HepG2 (cell line): ENCODE results near the gene ZSCAN21. TPM values are rescaled to one million over a fixed set of nuclear protein-coding genes. Genes with fewer than 3 reads are reported as not detected.
A peak's percentile ranks its signal among the peaks of the same experiment; 100 is the strongest.

Experiments
- DMAP1 ChIP-seq: IDR thresholded peaks from 2 replicates; pipeline ENCODE4 v1.6.1; 2016
- GFI1 ChIP-seq: sonication (generic); formaldehyde crosslinking; IDR thresholded peaks from 2 replicates; pipeline ENCODE4 v1.5.0; 2020; ENCODE audit warnings: missing genetic modification reagents, mild to moderate bottlenecking, borderline replicate concordance
- HDAC1 ChIP-seq: sonication (generic); formaldehyde crosslinking; IDR thresholded peaks from 2 replicates; pipeline ENCODE4 v1.5.1; 2020; ENCODE audit warnings: mild to moderate bottlenecking, missing genetic modification reagents
- HNF4G ChIP-seq, 2 experiments: sonication (generic) in 1 of 2; formaldehyde crosslinking in 1 of 2; IDR thresholded peaks; 2 replicates each; pipeline versions ENCODE4 v1.4.0 to v1.6.1; 2011 to 2020; ENCODE audit warnings: borderline replicate concordance in 2 of 2, low read depth in 2 of 2, mild to moderate bottlenecking in 2 of 2, low read length in 1 of 2, missing genetic modification reagents in 1 of 2, moderate library complexity in 1 of 2
- HOXA9 ChIP-seq: sonication (generic); formaldehyde crosslinking; IDR thresholded peaks from 2 replicates; pipeline ENCODE4 v1.8.1; 2022; ENCODE audit warnings: missing genetic modification reagents, mild to moderate bottlenecking, moderate library complexity, borderline replicate concordance
- ISL2 ChIP-seq: sonication (generic); formaldehyde crosslinking; IDR thresholded peaks from 2 replicates; pipeline ENCODE4 v1.5.0; 2020; ENCODE audit warnings: missing genetic modification reagents
- JDP2 ChIP-seq: sonication (generic); formaldehyde crosslinking; IDR thresholded peaks from 2 replicates; pipeline ENCODE4 v1.8.1; 2022; ENCODE audit warnings: missing genetic modification reagents, borderline replicate concordance
- MATR3 ChIP-seq: sonication (generic); formaldehyde crosslinking; IDR thresholded peaks from 2 replicates; pipeline ENCODE4 v1.4.0; 2020; ENCODE audit warnings: missing genetic modification reagents
- MYC ChIP-seq: sonication (generic); formaldehyde crosslinking; IDR thresholded peaks from 2 replicates; pipeline ENCODE4 v1.9.0; 2021; ENCODE audit warnings: missing genetic modification reagents, borderline replicate concordance
- POLR2AphosphoS5 ChIP-seq: IDR thresholded peaks from 2 replicates; pipeline ENCODE4 v1.6.1; 2012; ENCODE audit warnings: low read depth, low read length
- REXO4 ChIP-seq: sonication (generic); formaldehyde crosslinking; IDR thresholded peaks from 2 replicates; pipeline ENCODE4 v1.8.0; 2022; ENCODE audit warnings: missing genetic modification reagents, mild to moderate bottlenecking, borderline replicate concordance
- RFXANK ChIP-seq: IDR thresholded peaks from 2 replicates; pipeline ENCODE4 v1.6.1; 2016
- SMARCE1 ChIP-seq: fragments of 450-650 bp; IDR thresholded peaks from 2 replicates; pipeline ENCODE4 v1.6.1; 2017; ENCODE audit warnings: borderline replicate concordance
- SOX5 ChIP-seq: IDR thresholded peaks from 2 replicates; pipeline ENCODE4 v1.6.1; 2016; ENCODE audit warnings: borderline replicate concordance
- ZFP90 ChIP-seq: sonication (generic); formaldehyde crosslinking; IDR thresholded peaks from 2 replicates; pipeline ENCODE4 v1.8.0; 2022; ENCODE audit warnings: missing genetic modification reagents, mild to moderate bottlenecking, inconsistent platforms, borderline replicate concordance
- ZNF264 ChIP-seq: sonication (generic); formaldehyde crosslinking; IDR thresholded peaks from 2 replicates; pipeline ENCODE4 v1.4.0; 2020; ENCODE audit warnings: missing genetic modification reagents
- ZNF552 ChIP-seq: sonication (generic); formaldehyde crosslinking; IDR thresholded peaks from 2 replicates; pipeline ENCODE4 v1.9.0; 2022; ENCODE audit warnings: missing genetic modification reagents, mild to moderate bottlenecking, borderline replicate concordance
- ZNF761 ChIP-seq: sonication (generic); formaldehyde crosslinking; conservative IDR thresholded peaks from 2 replicates; pipeline ENCODE4 v1.4.0; 2020; ENCODE audit warnings: mild to moderate bottlenecking, missing genetic modification reagents
- ZNF780A ChIP-seq: sonication (generic); formaldehyde crosslinking; IDR thresholded peaks from 2 replicates; pipeline ENCODE4 v1.8.0; 2022; ENCODE audit warnings: mild to moderate bottlenecking, missing genetic modification reagents, moderate library complexity
- polyA plus RNA-seq, 8 experiments: library from polyadenylated mRNA; depleted of rRNA in 3 of 8; stranded (reverse) in 7 of 8; unstranded in 1 of 8; fragments of >200 nt; fragmentation: Illumina TruSeq in 4 of 8; extraction: Trizol in 4 of 8; gene quantifications; 2 replicates each; pipeline versions ENCODE4 v1.2.1 to v1.2.3, GENCODE V29; 2011 to 2016; ENCODE audit warnings: low read depth in 4 of 8, missing spikeins in 1 of 8, mixed read lengths in 1 of 8; ENCODE audit not compliant: insufficient read depth in 1 of 8
- total RNA-seq, 5 experiments: library from RNA; depleted of rRNA; stranded (reverse); fragments of >200 nt; fragmentation: Illumina TruSeq; extraction: Trizol; gene quantifications; 2 replicates each; pipeline ENCODE4 v1.2.3, GENCODE V29; 2016; ENCODE audit warnings: low read depth in 1 of 5
- TF ChIP-seq, protein P1 (sequence below): sonication (generic); formaldehyde crosslinking; IDR thresholded peaks from 2 replicates; pipeline ENCODE4 v1.5.0; 2020; ENCODE audit warnings: mild to moderate bottlenecking, missing genetic modification reagents
- TF ChIP-seq, protein P2 (sequence below): sonication (generic); formaldehyde crosslinking; IDR thresholded peaks from 2 replicates; pipeline ENCODE4 v1.4.0; 2020; ENCODE audit warnings: missing genetic modification reagents
- TF ChIP-seq, protein P3 (sequence below): sonication (generic); formaldehyde crosslinking; IDR thresholded peaks from 2 replicates; pipeline ENCODE4 v1.4.0; 2020; ENCODE audit warnings: missing genetic modification reagents

Gene ZSCAN21
- total and polyA plus RNA-seq, 2 of the 13 experiments (the other 11 are each of a cell fraction or from before 2014, with no cell fraction given) = 7.0 to 10.0 TPM

DNA sequence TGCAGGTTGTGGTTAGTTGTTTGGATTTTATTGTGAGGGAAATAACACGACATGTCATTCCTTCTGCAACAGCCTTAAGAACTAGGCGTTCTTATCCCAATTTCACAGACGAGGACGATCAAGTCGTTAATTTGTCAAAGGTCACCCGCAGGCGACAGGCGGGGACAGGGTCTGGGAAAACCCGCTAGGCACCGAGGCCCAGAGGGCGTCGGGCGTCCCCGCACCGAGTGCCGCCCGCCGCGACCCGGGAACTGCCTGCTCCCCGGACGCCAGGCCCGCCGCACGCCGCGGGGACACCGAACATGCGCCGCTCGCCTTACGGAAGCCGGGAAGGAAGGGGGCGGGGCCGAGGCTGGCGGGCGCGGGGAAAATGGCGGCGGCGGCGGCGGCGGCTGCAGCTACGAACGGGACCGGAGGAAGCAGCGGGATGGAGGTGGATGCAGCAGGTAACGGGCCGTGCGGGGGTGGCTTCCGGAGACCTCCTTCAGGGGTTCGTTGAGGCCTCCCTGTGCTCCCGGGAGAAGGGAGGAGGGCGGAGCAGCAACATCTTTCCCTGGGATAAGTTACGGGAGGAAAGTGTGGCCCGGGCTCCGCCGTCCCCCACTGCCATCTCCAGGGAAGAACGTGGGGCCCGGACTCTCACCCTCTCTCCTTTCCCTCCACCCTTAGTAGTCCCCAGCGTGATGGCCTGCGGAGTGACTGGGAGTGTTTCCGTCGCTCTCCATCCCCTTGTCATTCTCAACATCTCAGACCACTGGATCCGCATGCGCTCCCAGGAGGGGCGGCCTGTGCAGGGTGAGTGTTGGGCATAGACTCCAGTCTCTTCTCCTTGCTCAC, 39.3 kb downstream of the ZSCAN21 start, which contains the start of gene COPS6 (continued):
- TF ChIP-seq, protein P1, sequence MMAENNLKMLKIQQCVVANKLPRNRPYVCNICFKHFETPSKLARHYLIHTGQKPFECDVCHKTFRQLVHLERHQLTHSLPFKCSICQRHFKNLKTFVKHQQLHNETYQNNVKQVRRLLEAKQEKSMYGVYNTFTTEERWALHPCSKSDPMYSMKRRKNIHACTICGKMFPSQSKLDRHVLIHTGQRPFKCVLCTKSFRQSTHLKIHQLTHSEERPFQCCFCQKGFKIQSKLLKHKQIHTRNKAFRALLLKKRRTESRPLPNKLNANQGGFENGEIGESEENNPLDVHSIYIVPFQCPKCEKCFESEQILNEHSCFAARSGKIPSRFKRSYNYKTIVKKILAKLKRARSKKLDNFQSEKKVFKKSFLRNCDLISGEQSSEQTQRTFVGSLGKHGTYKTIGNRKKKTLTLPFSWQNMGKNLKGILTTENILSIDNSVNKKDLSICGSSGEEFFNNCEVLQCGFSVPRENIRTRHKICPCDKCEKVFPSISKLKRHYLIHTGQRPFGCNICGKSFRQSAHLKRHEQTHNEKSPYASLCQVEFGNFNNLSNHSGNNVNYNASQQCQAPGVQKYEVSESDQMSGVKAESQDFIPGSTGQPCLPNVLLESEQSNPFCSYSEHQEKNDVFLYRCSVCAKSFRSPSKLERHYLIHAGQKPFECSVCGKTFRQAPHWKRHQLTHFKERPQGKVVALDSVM (CRISPR knock-in tag) = no peak; the same call in 1 of the 2 replicates
- TF ChIP-seq DMAP1 (peak; percentile 79), HDAC1 (CRISPR knock-in tag) (peak; percentile 90), ZNF780A (CRISPR knock-in tag) (no peak; the same call in 1 of the 2 replicates), ZNF552 (CRISPR knock-in tag) (peak; percentile 80; the same call in 1 of the 2 replicates), ISL2 (CRISPR knock-in tag) (peak; percentile 57), GFI1 (peak; percentile 77; the same call in 1 of the 2 replicates), POLR2AphosphoS5 (peak; percentile 79), REXO4 (CRISPR knock-in tag) (peak; percentile 95), SMARCE1 (no peak), HOXA9 (CRISPR knock-in tag) (peak; percentile 89), JDP2 (CRISPR knock-in tag) (peak; percentile 60; the same call in 1 of the 2 replicates), ZNF264 (no peak), ZFP90 (CRISPR knock-in tag) (peak; percentile 69), SOX5 (CRISPR knock-in tag) (peak; percentile 41; the same call in 1 of the 2 replicates), ZNF761 (CRISPR knock-in tag) (peak; percentile 87), MYC (CRISPR knock-in tag) (peak; percentile 97), MATR3 (no peak), RFXANK (CRISPR knock-in tag) (0 out of 2 replicates have a peak, but pooled peaks have one; percentile 36), HNF4G (IDR thresholded peaks at IDR 0.05; ENCODE audit: borderline replicate concordance, low read depth, low read length) (no peak), HNF4G (CRISPR knock-in tag; IDR thresholded peaks at IDR 0.05; ENCODE audit: borderline replicate concordance, low read depth) (peak; percentile 24; the same call in 1 of the 2 replicates)
- TF ChIP-seq, protein P2, sequence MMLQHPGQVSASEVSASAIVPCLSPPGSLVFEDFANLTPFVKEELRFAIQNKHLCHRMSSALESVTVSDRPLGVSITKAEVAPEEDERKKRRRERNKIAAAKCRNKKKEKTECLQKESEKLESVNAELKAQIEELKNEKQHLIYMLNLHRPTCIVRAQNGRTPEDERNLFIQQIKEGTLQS (CRISPR knock-in tag) = peak; percentile 14; the same call in 1 of the 2 replicates
- TF ChIP-seq, protein P3, sequence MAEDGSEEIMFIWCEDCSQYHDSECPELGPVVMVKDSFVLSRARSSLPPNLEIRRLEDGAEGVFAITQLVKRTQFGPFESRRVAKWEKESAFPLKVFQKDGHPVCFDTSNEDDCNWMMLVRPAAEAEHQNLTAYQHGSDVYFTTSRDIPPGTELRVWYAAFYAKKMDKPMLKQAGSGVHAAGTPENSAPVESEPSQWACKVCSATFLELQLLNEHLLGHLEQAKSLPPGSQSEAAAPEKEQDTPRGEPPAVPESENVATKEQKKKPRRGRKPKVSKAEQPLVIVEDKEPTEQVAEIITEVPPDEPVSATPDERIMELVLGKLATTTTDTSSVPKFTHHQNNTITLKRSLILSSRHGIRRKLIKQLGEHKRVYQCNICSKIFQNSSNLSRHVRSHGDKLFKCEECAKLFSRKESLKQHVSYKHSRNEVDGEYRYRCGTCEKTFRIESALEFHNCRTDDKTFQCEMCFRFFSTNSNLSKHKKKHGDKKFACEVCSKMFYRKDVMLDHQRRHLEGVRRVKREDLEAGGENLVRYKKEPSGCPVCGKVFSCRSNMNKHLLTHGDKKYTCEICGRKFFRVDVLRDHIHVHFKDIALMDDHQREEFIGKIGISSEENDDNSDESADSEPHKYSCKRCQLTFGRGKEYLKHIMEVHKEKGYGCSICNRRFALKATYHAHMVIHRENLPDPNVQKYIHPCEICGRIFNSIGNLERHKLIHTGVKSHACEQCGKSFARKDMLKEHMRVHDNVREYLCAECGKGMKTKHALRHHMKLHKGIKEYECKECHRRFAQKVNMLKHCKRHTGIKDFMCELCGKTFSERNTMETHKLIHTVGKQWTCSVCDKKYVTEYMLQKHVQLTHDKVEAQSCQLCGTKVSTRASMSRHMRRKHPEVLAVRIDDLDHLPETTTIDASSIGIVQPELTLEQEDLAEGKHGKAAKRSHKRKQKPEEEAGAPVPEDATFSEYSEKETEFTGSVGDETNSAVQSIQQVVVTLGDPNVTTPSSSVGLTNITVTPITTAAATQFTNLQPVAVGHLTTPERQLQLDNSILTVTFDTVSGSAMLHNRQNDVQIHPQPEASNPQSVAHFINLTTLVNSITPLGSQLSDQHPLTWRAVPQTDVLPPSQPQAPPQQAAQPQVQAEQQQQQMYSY (CRISPR knock-in tag) = peak; percentile 55; the same call in 1 of the 2 replicates
